OCI-LY7 (cell line): Measurements from ENCODE around the gene PLA2G15. TPM values are rescaled to one million over a fixed set of nuclear protein-coding genes. Genes with fewer than 3 reads are reported as not detected.
A peak's percentile ranks its signal among the peaks of the same experiment; 100 is the strongest.

Source experiments
- BruUV-seq: library from RNA; stranded (reverse); fragments of 400-500 nt; replicated peaks from 2 replicates; lab custom pipeline; 2021; lab: Mats Ljungman, UMichigan
- CTCF ChIA-PET: fragments of 300-600 bp; sonication (Branson Sonifier 250); formaldehyde crosslinking; loops from one replicate; lab custom pipeline; 2022; ENCODE audit warnings: antibody characterized with exemption; ENCODE audit not compliant: unreplicated experiment; lab: Charles Lee
- POLR2A ChIA-PET: fragments of 300-600 bp; sonication (Branson Sonifier 250); formaldehyde crosslinking; loops from one replicate; lab custom pipeline; 2022; ENCODE audit warnings: antibody characterized with exemption; lab: Charles Lee
- DNase-seq: peaks from one replicate; pipeline ENCODE4 v3.0.0-alpha.2; 2015; ENCODE audit warnings: low spot score
- H2AFZ ChIP-seq: fragments of 200-600 bp; sonication (generic), shearing (Covaris generic); 2 replicates; pipeline ENCODE4 v1.6.1; 2014; ENCODE audit warnings: mild to moderate bottlenecking, antibody characterized with exemption, low read length, moderate library complexity
- H3K27ac ChIP-seq: fragments of 200-600 bp; sonication (generic); 2 replicates; pipeline ENCODE4 v1.5.1; 2014; ENCODE audit warnings: mixed run types, low read depth, mild to moderate bottlenecking, moderate library complexity, low read length, inconsistent platforms; ENCODE audit not compliant: poor library complexity, severe bottlenecking
- H3K36me3 ChIP-seq: fragments of 200-600 bp; sonication (generic); 2 replicates; pipeline ENCODE4 v1.6.1; 2014; ENCODE audit warnings: mild to moderate bottlenecking, antibody characterized with exemption, low read length, moderate library complexity, mixed read lengths; ENCODE audit not compliant: insufficient read depth
- H3K4me1 ChIP-seq: fragments of 200-600 bp; sonication (generic); 2 replicates; pipeline ENCODE4 v1.5.1; 2014; ENCODE audit warnings: mild to moderate bottlenecking, low read length; ENCODE audit not compliant: insufficient read depth, poor library complexity, severe bottlenecking
- H3K4me2 ChIP-seq: fragments of 200-600 bp; sonication (generic); 2 replicates; pipeline ENCODE4 v1.6.1; 2014; ENCODE audit warnings: mild to moderate bottlenecking, low read length
- H3K4me3 ChIP-seq: fragments of 200-600 bp; sonication (generic); 2 replicates; pipeline ENCODE4 v1.5.1; 2014; ENCODE audit warnings: mild to moderate bottlenecking, low read depth, low read length; ENCODE audit not compliant: poor library complexity, severe bottlenecking
- H3K79me2 ChIP-seq: fragments of 200-600 bp; sonication (generic); 2 replicates; pipeline ENCODE4 v1.6.1; 2016; ENCODE audit warnings: low read depth, mild to moderate bottlenecking, low read length, moderate library complexity, mixed read lengths; ENCODE audit not compliant: insufficient read depth
- H3K9me2 ChIP-seq: fragments of 200-600 bp; sonication (generic); 2 replicates; pipeline ENCODE4 v1.6.1; 2016; ENCODE audit warnings: mild to moderate bottlenecking, low read length, mixed read lengths; ENCODE audit not compliant: insufficient read depth
- H3K9me3 ChIP-seq: fragments of 200-600 bp; sonication (generic); 2 replicates; pipeline ENCODE4 v1.6.1; 2014; ENCODE audit warnings: mild to moderate bottlenecking, mixed run types, low read length, mixed read lengths
- H4K20me1 ChIP-seq: fragments of 200-600 bp; sonication (generic); 2 replicates; pipeline ENCODE4 v1.6.1; 2014; ENCODE audit warnings: mild to moderate bottlenecking, antibody characterized with exemption, low read length, moderate library complexity, mixed read lengths; ENCODE audit not compliant: insufficient read depth
- EZH2phosphoT487 ChIP-seq: fragments of 200-600 bp; sonication (generic); IDR thresholded peaks from 2 replicates; pipeline ENCODE4 v1.6.1; 2018; ENCODE audit warnings: low read depth, borderline replicate concordance, mild to moderate bottlenecking, mixed run types, antibody characterized with exemption, low read length, moderate library complexity, mixed read lengths
- intact Hi-C: fragments of 100-400 bp; cut with micrococcal nuclease; formaldehyde crosslinking; loops from one replicate; pipeline ENCODE4 v1.10.0; 2022; ENCODE audit not compliant: unreplicated experiment
- total RNA-seq, 2 experiments: library from RNA; depleted of rRNA in 1 of 2; stranded (reverse); fragments of >200 nt in 1 of 2; shearing (Covaris generic) in 1 of 2; gene quantifications; 2 replicates each; pipeline ENCODE4 v1.2.3, GENCODE V29; 2014 to 2022
- TF ChIP-seq, protein P1 (sequence below): fragments of 200-600 bp; sonication (generic); conservative IDR thresholded peaks from 2 replicates; pipeline ENCODE4 v1.5.1; 2014; ENCODE audit warnings: mild to moderate bottlenecking, antibody characterized with exemption, low read length, moderate library complexity, mixed read lengths

PLA2G15 gene
- total RNA-seq, 2 experiments from 2014 or later = 27.5 to 46.2 TPM

DNA sequence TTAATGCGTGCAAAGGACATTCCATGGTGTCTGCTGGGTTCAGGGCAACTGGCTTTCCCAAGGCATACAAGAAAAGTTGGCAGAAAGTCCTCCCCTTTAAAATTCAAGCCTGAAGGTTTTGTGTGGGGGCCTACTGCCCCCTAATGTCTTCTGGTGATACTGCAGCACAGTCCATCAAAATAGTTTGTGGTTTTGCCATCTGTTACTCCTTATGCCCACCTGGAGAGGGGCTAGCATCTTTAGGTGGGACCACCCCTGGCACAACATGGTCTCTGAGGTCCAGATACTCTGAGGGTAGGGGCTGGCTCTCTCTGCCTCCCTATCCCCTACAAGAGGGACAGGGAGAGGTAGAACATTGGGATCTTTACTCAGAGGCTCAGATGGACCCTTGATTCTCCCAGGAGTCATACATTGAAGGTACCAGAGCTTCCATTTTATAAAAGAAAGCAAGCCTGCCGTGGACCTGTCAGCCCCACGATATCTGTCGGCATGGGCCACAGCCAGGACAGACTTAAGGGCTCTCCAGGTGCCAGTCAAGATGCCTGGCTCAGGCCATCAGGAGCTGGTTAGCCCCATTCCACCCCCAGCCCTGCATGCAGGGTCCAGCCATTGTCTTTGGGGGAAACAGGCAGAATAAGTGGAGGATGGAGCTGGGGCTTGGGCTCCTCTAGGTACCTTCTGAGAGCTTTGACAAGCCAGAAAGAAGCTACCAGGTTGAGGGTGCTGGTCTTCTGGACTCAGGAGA, 15.6 kb upstream of the PLA2G15 start:
- no peak overlapping the region for H3K4me3 ChIP-seq
- no peaks in the 10 kb centered on the region for H3K9me3 ChIP-seq
- intact Hi-C loops = loop anchor here (1.0 kb wide), 4 partner anchors 135 to 236 kb away; no protein-coding TSS in a partner anchor
- H3K4me2 ChIP-seq = no peak overlapping the region
- TF ChIP-seq, protein P1, sequence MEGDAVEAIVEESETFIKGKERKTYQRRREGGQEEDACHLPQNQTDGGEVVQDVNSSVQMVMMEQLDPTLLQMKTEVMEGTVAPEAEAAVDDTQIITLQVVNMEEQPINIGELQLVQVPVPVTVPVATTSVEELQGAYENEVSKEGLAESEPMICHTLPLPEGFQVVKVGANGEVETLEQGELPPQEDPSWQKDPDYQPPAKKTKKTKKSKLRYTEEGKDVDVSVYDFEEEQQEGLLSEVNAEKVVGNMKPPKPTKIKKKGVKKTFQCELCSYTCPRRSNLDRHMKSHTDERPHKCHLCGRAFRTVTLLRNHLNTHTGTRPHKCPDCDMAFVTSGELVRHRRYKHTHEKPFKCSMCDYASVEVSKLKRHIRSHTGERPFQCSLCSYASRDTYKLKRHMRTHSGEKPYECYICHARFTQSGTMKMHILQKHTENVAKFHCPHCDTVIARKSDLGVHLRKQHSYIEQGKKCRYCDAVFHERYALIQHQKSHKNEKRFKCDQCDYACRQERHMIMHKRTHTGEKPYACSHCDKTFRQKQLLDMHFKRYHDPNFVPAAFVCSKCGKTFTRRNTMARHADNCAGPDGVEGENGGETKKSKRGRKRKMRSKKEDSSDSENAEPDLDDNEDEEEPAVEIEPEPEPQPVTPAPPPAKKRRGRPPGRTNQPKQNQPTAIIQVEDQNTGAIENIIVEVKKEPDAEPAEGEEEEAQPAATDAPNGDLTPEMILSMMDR = peak; percentile 97
- TF ChIP-seq EZH2phosphoT487 = no peak
- no peak overlapping the region for H2AFZ ChIP-seq
- no TSS peak for BruUV-seq
- DNase-seq = peak; percentile 71
- H3K79me2 ChIP-seq = no peaks in the 10 kb centered on the region
- no peaks in the 10 kb centered on the region for H3K9me2 ChIP-seq
- H3K27ac ChIP-seq = no peak overlapping the region
- no peaks in the 10 kb centered on the region for H4K20me1 ChIP-seq
- ChIA-PET POLR2A (no interaction called here), CTCF (no interaction called here)
- H3K36me3 ChIP-seq = peaks cover 32% of the 10 kb centered on the region; the same call in 1 of the 2 replicates
- peaks cover 44% of the 10 kb centered on the region for H3K4me1 ChIP-seq

DNA sequence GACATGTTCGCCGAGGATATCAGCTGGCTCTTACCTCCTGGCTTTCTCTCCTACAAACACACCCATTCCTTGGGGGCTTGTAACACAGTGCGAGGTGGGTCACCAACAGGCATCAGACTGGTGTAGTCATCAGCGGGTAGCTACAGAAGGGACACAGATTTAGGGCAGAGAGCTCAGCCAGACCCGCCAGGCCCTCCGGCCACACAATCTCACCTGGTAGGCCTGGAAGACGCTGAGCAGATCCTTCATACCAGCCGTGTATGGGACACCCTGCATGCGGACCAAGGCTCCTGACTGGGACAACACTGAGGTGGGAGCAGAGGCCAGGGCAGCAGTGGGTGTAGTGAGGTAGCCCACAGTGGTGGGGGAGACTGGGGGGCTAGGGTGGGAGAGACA, 15.0 kb upstream of the PLA2G15 start:
- Histone ChIP-seq H3K79me2 (no peaks in the 10 kb centered on the region), H3K27ac (no peak overlapping the region), H2AFZ (no peak overlapping the region), H3K4me2 (no peak overlapping the region), H3K36me3 (peaks cover 32% of the 10 kb centered on the region; the same call in 1 of the 2 replicates), H3K4me3 (no peak overlapping the region), H3K9me3 (no peaks in the 10 kb centered on the region), H4K20me1 (no peaks in the 10 kb centered on the region), H3K4me1 (peaks cover 48% of the 10 kb centered on the region), H3K9me2 (no peaks in the 10 kb centered on the region)
- no peak for DNase-seq
- intact Hi-C loops = no loop called here
- ChIA-PET POLR2A (no interaction called here), CTCF (no interaction called here)
- TF ChIP-seq EZH2phosphoT487 = no peak
- TF ChIP-seq, protein P1 = no peak
- no TSS peak for BruUV-seq

DNA sequence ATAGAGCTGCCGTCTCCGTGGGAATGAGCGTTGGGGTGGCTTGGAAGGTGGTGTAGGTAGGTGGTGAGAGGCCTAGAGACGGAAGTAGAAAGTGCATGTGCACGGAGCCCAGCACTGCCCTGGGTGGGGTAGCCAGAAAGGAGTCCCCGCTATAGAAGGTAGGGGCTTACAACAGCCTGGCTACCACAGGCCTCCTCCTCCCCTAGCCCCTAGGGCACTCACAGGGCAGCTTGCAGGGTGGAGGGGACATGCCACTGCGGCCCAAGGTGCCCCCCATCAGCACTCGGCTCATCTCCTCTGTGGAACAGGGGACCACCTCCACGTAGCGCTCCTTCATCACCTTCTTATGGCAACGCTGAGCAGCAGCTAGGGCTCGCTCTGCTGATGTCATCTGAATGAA, 14.2 kb upstream of the PLA2G15 start:
- no peak overlapping the region for H3K4me2 ChIP-seq
- CTCF ChIA-PET = no interaction called here
- H3K27ac ChIP-seq = no peak overlapping the region
- TF ChIP-seq, protein P1 = no peak
- TF ChIP-seq EZH2phosphoT487 = no peak
- H3K9me2 ChIP-seq = no peaks in the 10 kb centered on the region
- H3K36me3 ChIP-seq = peaks cover 32% of the 10 kb centered on the region; the same call in 1 of the 2 replicates
- no peaks in the 10 kb centered on the region for H4K20me1 ChIP-seq
- H3K79me2 ChIP-seq = no peaks in the 10 kb centered on the region
- H3K9me3 ChIP-seq = no peaks in the 10 kb centered on the region
- no TSS peak for BruUV-seq
- H2AFZ ChIP-seq = no peak overlapping the region
- peaks cover 48% of the 10 kb centered on the region for H3K4me1 ChIP-seq
- H3K4me3 ChIP-seq = no peak overlapping the region
- intact Hi-C loops = no loop called here
- no peak for DNase-seq
- POLR2A ChIA-PET = no interaction called here
